LNCAP (cell line): ENCODE data around the gene MRM2.

Experiments
- CTCF ChIP-seq: fragments of 450-650 bp; IDR thresholded peaks from 2 replicates; pipeline ENCODE4 v1.5.1; 2017; ENCODE audit warnings: mild to moderate bottlenecking

MRM2 gene

GRCh38 chr7:2199528-2199927 is 42.5 kb downstream of the MRM2 start:
- no peak for TF ChIP-seq CTCF

GRCh38 chr7:2198760-2199159 is 43.2 kb downstream of the MRM2 start:
- no peak for TF ChIP-seq CTCF

GRCh38 chr7:2198206-2198605 is 43.8 kb downstream of the MRM2 start:
- TF ChIP-seq CTCF = no peak

GRCh38 chr7:2197436-2198155 is 44.4 kb downstream of the MRM2 start:
- no peak for TF ChIP-seq CTCF

GRCh38 chr7:2196381-2197378 is 45.3 kb downstream of the MRM2 start:
- no peak for TF ChIP-seq CTCF

- no peak for TF ChIP-seq CTCF
These were observed 46.4 kb downstream of the MRM2 start for GRCh38 chr7:2195400-2196246.
